NCI-H774 (cell line): ENCODE results near the gene PACRG.

Source experiments
- DNase-seq: peaks from one replicate; lab custom pipeline; 2025; lab: John Stamatoyannopoulos, UW

Gene PACRG

DNA sequence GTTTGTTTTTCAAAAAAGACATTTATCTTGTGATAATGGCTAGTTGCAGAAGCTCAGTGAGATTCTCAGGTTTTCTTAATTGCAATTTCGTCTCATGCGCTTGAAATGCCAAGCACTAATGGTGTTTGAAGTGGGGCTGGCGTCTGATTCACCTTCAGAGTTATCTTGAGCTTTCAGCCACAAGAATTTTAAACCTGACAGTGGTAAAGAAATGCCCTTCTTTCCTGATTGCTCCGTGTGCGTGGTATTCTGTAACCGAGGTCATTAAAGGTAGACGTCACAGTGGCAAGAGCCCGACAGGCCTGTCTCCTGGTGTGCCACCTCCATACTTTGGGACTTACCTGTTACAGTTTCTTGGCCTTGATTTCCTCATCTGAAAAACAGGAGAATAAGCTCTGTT, 560.3 kb downstream of the PACRG start:
- no peak for DNase-seq

DNA sequence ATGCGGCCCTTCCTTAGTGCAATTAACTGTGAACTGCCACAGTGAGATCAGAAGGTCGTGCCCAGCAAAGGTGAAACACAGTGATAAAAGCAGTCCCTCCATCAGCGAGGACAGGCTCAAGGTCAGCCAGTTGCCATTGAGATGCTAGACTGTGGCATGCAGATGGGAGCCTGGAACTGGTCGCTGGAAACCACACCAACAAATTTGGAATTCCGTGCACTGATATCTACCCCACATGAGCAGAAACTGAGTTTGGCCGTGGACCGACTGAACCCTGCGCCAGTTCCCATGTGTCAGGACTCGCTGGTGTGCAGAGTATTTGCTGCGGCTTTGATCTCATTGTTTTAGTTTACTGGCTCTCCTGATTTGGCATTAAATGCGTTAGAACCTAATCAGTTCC, 561.1 kb downstream of the PACRG start:
- no peak for DNase-seq

DNA sequence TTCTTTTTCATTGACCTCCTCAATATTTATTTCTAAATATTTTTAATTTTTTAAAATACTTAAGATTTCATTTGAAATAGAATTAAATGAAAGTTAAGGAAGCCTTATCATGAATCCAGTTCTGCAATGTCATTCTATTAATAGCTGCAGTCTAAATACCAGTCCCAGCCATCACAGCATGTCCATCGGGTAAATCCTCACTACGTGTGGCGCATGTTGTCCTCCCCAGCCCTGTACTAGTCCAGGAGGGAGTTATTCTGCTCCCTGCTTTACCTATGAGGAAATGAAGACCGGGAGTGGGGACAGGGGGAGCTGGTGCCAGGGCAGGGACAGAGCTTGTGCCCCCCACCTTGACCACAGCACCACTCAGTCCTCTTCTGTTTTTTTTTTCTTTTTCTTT, 561.7 kb downstream of the PACRG start:
- DNase-seq = no peak

GRCh38 chr6:163290545-163291274, 562.9 kb downstream of the PACRG start:
- DNase-seq = no peak

- no peak for DNase-seq
These were observed 563.8 kb downstream of the PACRG start for GRCh38 chr6:163291622-163292021.

- no peak for DNase-seq
These were observed 565.5 kb downstream of the PACRG start for GRCh38 chr6:163293286-163293685.

DNA sequence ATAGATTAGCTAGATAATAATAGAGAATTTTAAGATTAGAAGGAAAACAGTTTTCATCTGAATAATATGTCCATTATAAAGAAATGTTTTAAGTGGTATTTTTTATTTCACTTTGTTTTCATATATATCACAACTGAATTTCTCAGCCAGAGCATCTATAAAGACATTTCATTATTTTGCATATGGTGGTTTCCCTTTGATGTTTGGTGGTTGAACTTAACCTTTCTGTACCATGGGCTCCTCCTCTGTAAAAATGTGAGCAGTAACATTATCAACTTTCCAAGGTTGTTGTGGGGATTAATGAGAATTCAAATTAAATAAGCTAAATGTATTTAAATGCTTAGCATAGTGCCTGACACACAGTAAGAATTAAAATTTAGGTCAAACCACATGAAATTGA, 567.0 kb downstream of the PACRG start:
- DNase-seq = no peak

DNA sequence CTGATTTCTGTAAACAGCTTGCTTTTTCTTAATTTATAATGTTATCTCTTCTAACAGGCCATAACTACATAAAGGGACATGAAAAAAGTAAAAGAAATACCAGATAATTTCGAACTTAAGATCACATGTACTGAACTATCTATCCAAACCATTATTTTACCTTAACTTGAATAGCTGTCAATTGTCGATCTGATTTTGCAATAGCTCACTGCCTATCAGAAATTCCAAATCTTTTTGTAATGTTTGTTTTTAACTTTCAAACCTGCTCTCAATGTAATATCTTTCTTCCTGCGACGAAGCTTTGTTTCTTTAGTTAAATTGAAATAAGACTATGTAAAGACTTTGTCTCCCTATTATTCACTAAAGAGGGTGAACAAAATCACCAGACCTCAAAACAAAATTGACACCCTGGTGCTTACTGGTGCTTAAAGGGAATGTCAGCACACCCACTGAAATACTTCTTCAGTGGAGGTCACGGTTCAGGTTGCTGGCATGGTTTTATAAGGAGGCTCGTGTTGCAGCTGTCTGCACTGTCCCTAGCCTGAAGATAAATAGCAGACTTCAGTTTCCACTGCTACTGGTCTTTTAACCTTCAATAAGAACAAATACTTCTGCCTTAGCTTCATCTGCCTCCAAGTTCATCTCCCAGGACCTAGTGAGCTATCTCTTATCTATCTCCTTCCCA, 569.2 kb downstream of the PACRG start:
- DNase-seq = no peak

DNA sequence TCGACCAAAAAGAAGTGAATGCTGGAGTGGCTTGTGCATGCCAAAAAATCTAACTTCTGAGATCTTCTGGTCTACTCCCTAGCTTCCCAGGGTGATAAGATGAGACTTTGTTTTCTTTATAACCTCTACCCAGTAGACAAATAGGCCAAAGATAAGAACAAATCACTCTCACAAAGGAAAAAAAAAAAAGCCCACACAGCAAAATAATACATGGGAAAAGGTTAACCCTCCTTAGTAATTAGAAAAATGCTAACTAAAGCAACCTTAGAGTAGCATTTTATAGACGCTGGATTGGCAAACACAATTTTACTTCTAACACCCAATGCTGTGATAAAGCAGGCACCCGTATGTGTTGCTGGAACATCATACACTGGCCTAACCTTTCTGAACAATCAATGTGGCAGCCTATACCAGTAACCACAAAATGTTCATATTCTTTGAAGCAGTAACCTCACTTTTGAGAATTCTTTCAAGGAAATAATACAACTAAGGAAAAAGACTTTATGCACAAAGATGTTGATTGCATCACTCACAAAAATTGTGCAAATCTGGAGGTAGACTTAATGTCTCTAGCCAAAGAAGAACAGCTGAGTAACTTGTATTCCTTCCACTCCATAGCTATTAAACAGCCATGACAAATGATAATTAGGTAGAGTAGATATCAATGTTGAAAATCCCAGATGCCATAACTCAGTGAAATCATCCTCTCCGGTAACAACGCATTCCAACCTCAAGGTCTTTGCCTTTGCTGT, 570.5 kb downstream of the PACRG start:
- no peak for DNase-seq

DNA sequence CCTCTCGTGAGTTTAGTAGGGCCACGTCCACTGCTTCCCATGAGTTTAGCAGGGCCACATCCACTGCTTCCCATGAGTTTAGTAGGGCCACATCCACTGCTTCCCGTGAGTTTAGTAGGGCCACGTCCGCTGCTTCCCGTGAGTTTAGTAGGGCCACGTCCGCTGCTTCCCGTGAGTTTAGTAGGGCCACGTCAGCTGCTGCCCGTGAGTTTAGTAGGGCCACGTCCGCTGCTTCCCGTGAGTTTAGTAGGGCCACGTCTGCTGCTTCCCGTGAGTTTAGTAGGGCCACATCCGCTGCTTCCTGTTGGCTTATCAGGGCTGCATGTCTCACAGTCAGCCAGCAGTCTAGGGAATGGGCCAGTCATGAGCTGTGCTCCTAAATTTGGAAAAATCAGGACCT, 573.1 kb downstream of the PACRG start:
- no peak for DNase-seq

DNA sequence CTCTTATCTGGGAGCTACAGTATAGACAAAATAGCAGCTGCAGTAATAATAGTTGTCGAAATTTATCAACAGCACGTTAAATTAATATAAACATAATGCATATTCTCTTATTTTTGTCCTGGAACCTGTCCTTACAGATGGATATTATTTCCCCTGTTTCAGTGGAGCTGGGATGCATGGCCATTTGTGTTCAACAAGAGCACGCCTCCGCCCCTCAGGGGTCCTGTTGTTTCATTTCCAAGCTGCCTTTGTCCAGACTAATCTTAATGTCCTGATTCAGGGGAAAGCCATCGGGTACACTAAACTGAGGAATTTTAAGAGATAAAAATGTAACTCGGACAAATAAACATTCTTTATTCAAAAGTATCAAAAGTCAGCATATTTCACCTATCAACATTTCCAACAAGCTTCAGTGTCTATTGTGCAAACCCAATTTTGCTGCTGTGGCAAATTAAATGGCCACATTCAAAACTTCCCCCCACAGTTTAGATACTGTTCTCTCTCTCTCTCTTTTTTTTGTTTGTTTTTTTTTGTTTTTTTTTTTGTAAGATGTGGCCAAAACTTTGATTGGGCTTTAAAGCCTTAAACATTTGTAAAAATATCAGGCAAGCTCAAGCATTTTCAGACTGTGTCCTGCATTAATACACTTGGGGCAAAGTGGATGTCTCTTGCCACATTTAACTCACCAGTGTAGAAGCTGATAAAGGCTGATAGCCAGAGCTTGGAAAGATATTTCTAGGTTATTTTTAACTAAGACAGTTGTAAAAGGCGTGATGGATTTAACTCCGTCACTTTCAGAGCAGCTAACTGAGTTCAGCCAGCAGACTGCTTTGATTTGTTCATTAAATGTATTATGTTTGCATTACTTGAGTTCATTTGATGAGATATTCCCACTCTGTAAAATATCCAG, 574.2 kb downstream of the PACRG start:
- no peak for DNase-seq

- no peak for DNase-seq
These were observed 575.0 kb downstream of the PACRG start for GRCh38 chr6:163302747-163303146.

- DNase-seq = no peak
These were observed 578.2 kb downstream of the PACRG start for GRCh38 chr6:163306000-163306399.

GRCh38 chr6:163308629-163309440, 581.1 kb downstream of the PACRG start:
- no peak for DNase-seq

DNA sequence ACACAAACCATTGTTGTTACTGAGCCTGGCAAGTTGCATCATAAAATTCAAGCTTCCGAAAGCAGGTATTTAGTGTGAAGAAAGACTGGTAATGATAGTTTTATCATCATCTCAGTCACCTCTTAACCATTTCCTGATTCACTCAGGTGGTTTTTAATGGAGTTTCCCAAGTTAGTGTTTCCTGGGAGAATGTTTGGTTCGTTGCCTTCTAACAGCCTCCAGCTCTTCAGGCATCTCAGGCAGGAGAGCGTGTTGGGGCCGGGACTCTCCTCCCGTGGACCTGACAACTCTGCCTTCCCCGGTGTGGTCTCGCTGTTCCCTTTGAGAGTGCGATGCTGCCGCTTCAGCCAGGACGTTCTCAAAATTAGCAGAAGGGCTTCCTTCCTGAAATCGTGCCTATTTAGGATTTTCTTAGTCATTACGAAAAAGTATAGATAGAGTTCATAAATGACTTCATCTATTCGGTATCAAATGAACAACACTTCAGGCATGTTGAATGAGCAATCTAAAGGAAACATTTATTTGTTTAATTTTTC, 581.8 kb downstream of the PACRG start:
- no peak for DNase-seq

- DNase-seq = no peak
These were observed 582.6 kb downstream of the PACRG start for GRCh38 chr6:163310096-163310972.

DNA sequence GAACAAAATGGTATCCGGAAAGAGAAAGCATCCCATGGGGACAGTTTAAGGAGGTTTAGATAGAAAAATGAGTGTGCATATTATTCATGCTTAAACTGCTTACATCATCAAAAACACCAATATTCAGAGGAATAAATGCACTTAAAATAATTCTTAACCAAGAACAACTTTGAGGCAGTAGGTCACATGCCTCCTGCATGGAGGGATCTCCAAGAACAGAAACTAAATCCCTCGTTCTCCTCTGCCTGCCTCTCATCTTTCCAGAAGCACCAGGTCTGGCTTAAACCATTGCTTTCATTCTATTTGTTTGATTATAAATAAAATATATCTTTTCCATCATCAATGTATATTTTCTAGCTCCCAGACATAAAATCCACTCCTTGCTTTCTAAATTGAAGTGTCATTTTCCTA, 583.2 kb downstream of the PACRG start:
- DNase-seq = no peak

GRCh38 chr6:163311830-163312229, 584.1 kb downstream of the PACRG start:
- no peak for DNase-seq

DNA sequence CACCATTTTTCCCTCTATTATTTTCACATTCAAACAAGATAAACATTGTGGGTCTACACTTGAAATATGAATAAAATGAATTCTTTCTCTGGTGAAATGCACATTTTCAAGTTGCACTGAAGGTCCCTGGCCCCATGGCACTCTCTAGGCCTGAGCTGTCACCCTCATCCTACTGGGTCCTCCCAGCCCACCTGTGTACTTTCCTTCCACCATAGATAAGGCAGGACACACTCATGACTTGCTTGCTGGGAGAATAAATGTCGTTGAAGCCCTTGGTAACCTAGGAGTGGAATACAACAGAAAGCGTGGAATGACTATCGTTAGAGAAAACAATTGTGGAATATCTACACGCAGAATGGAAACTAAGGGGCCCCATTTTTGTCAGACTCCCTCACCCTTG, 585.8 kb downstream of the PACRG start:
- no peak for DNase-seq

GRCh38 chr6:163313981-163314380, 586.2 kb downstream of the PACRG start:
- DNase-seq = no peak
